Regular cardiac myocyte (primary cell): ENCODE data around the gene ZNF765. TPM values are rescaled to one million over a fixed set of nuclear protein-coding genes. Genes with fewer than 3 reads are reported as not detected.

Experiments used
- total RNA-seq: library from RNA; depleted of rRNA; stranded (reverse); fragments of >200 nt; gene quantifications from 2 replicates; pipeline ENCODE4 v1.2.3, GENCODE V29; 2014

Gene ZNF765
- total RNA-seq = 14.6 and 16.6 TPM in 2 replicates

GRCh38 chr19:53394974-53395839, at the start of gene ZNF765:
Gene ZNF765, plus strand, starts transcription at chr19:53395149. Its CDS starts 2,867 bp downstream, at chr19:53398016.

GRCh38 chr19:53365134-53365898, 29.6 kb upstream of the ZNF765 start, which contains the start of gene ZNF525:
Gene ZNF525, plus strand, starts transcription at chr19:53365705. Its CDS starts 6,577 bp downstream, at chr19:53372282.

GRCh38 chr19:53431399-53432087, 36.6 kb downstream of the ZNF765 start, which contains the start of gene ZNF761:
Gene ZNF761, plus strand, starts transcription at chr19:53431984. Its CDS starts 15,285 bp downstream, at chr19:53447269.

GRCh38 chr19:53467485-53468262, 72.7 kb downstream of the ZNF765 start, which contains the start of gene ZNF813:
Gene ZNF813, plus strand, starts transcription at chr19:53467733. Its CDS starts 16,090 bp downstream, at chr19:53483823.

Other genes with a start within 250 kb of the ZNF765 start
- 5.2 and 8.5 TPM in 2 replicates for gene ZNF347, start 236.1 kb upstream of the ZNF765 start, total RNA-seq
- 3.6 and 6.8 TPM in 2 replicates for gene ZNF665, start 201.8 kb upstream of the ZNF765 start, total RNA-seq
- 9.4 and 19.2 TPM in 2 replicates for gene ZNF677, start 140.3 kb upstream of the ZNF765 start, total RNA-seq
- not detected in 2 replicates for gene VN1R2, start 136.9 kb upstream of the ZNF765 start, total RNA-seq
- not detected in 2 replicates for gene VN1R4, start 127.4 kb upstream of the ZNF765 start, total RNA-seq
- 9.6 and 9.9 TPM in 2 replicates for gene ZNF845, start 61.4 kb upstream of the ZNF765 start, total RNA-seq
- gene ZNF525, start 29.4 kb upstream of the ZNF765 start, total RNA-seq = 6.9 and 12.7 TPM in 2 replicates
- 11.7 and 17.5 TPM in 2 replicates for gene ZNF761, start 36.8 kb downstream of the ZNF765 start, total RNA-seq
- 4.2 and 4.4 TPM in 2 replicates for gene ZNF813, start 72.6 kb downstream of the ZNF765 start, total RNA-seq
- gene ZNF331, start 143.0 kb downstream of the ZNF765 start, total RNA-seq = 9.6 and 17.5 TPM in 2 replicates
- not detected in 2 replicates for gene DPRX, start 236.8 kb downstream of the ZNF765 start, total RNA-seq